GM13977 (cell line): ENCODE measurements around the gene ZDHHC3.

Experiments used
- DNase-seq: peaks from one replicate; pipeline ENCODE4 v3.0.0; 2012; ENCODE audit warnings: low spot score
- CTCF ChIP-seq: IDR thresholded peaks from 2 replicates; pipeline ENCODE4 v1.5.1; 2012; ENCODE audit warnings: mild to moderate bottlenecking, control low read depth; ENCODE audit not compliant: insufficient read depth; ENCODE audit errors: extremely low read depth, missing control alignments
- in situ Hi-C: fragments of 300-500 bp; cut with MboI; formaldehyde crosslinking; loops from one replicate; pipeline ENCODE4 v1.12.0; 2022; ENCODE audit warnings: low sequenced_read_pairs, low pct_unique_long_range_greater_than_20kb, mixed read lengths, inconsistent platforms; ENCODE audit not compliant: unreplicated experiment

ZDHHC3 gene

GRCh38 chr3:44909063-44909462 is 66.9 kb downstream of the ZDHHC3 start:
- DNase-seq, result no peak
- in situ Hi-C loops, result loop anchor here (25.0 kb wide), 1 partner anchor 572 kb away; the partner anchor contains the start of gene TCAIM
- TF ChIP-seq CTCF, result no peak

GRCh38 chr3:44907612-44908011 is 68.4 kb downstream of the ZDHHC3 start:
- in situ Hi-C loops, result loop anchor here (25.0 kb wide), 1 partner anchor 570 kb away; the partner anchor contains the start of gene TCAIM
- TF ChIP-seq CTCF, result no peak
- DNase-seq, result no peak

DNA sequence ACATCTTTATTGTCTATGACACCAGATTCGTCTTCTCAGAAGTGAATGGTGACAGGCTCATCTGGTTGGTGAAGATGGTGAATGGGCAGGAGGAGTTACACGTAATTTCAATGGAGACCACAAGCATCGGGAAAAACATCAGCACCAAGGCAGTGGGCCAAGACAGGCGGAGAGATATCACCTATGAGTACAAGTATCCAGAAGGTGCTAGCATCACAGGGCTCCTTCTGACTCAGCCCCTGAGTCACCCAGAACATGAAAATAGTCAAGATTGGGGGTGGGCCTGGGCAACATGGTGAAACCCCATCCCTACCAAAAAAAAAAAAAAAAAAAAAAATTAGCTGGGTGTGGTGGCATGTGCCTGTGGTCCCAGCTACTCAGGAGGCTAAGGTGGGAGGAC is 69.0 kb downstream of the ZDHHC3 start:
- in situ Hi-C loops, result loop anchor here (25.0 kb wide), 1 partner anchor 570 kb away; the partner anchor contains the start of gene TCAIM
- no peak for DNase-seq
- TF ChIP-seq CTCF, result no peak

- DNase-seq, result no peak
- TF ChIP-seq CTCF, result no peak
- in situ Hi-C loops, result loop anchor here (25.0 kb wide), 1 partner anchor 568 kb away; the partner anchor contains the start of gene TCAIM
These were observed 70.4 kb downstream of the ZDHHC3 start for GRCh38 chr3:44905446-44906157.

DNA sequence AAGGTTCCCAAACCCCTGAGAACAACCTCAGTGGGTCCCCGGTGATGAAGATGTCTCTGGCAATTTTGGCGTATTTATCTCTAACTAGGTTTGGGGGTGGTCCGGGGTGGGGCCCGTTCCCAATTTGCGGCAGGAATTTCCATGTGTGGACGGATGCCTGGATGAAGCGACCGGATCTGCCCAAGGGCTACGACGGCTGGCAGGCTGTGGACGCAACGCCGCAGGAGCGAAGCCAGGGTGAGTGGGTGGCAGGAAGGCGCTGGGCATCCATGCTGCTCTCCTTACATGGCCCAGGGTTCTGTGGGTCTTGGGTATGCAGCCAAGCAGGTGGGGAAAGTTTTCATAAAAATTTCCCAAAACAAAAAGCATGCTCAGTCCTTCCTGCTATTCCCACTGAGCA is 72.2 kb downstream of the ZDHHC3 start:
- in situ Hi-C loops, result loop anchor here (25.0 kb wide), 1 partner anchor 566 kb away; the partner anchor contains the start of gene TCAIM
- no peak for TF ChIP-seq CTCF
- no peak for DNase-seq

DNA sequence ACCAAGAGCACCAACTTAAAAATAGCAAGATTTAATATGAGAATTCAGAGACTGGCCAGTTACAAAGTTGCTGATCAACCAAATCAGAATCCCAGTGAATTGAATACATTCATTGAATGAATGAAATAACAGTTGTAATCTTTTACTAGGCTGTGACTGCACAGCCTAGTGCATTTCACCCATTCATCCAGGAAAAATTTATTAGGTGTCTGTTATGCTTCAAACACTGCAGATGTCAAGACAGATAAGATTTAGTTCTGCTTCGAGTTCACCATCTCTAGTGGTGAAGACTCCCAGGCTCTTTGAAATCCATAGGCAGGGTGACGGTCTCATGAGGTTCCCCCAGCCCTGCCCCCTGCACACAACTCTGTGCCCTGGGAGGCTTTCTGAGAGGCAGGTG is 72.7 kb downstream of the ZDHHC3 start:
- in situ Hi-C loops, result loop anchor here (25.0 kb wide), 1 partner anchor 566 kb away; the partner anchor contains the start of gene TCAIM
- no peak for DNase-seq

More for the DNA sequence above, 72.7 kb downstream of the ZDHHC3 start:
- no peak for TF ChIP-seq CTCF
